IPS DF 4.7 (cell line): ENCODE measurements around the gene BMPR1B.
"Not testable (repeated sequence)": the region's sequence is repeated elsewhere in the genome, so short reads cannot be mapped to it uniquely, and the experiment has no call there.

Source experiments
- DNase-seq: peaks from one replicate; pipeline ENCODE4 v3.0.0-alpha.2; 2013; ENCODE audit warnings: low spot score; ENCODE audit errors: extremely low read depth

The BMPR1B gene

GRCh38 chr4:95129821-95130311 is 372.1 kb downstream of the BMPR1B start:
- no peak for DNase-seq

GRCh38 chr4:95134016-95134415 is 376.3 kb downstream of the BMPR1B start:
- DNase-seq = not testable (repeated sequence)

GRCh38 chr4:95139424-95139823 is 381.7 kb downstream of the BMPR1B start:
- DNase-seq = not testable (repeated sequence)

DNA sequence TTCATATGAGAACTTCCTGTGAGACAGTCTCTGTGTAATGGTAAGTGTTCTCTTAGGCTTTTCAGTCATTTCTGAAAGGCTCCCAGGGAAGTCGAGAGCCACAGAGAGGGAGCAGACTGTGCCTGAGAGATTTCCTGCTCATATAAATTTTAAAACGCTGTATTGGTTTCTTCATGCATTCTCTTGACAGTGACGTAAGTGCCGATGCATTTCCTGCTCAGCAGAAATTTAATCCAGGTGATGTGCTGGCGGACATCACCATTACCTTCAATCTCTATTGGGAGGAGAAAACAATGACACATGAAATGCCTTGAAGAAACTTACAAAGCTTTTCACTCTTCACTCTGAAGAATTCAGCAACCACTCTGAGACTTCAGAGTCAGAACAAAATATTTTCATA is 383.6 kb downstream of the BMPR1B start:
- DNase-seq = no peak

DNA sequence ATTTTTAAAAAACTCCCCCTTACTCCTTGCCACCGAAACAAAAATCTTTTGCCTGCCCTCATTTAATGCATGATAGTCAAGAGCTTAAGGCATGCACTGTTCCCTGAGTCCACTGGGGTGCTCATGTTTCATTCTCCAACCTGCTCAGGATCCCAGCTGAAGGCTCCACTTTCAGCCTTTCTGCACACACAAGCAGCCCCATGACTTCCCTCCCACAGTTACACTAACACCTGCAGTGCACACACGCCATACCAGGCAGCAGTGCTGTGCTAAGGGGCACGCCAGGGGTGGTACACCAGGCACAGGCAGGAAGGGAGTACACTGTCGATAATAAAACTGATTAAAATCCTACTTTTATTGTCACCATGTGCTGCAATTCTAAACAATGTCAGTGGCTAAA is 385.2 kb downstream of the BMPR1B start:
- DNase-seq = no peak

DNA sequence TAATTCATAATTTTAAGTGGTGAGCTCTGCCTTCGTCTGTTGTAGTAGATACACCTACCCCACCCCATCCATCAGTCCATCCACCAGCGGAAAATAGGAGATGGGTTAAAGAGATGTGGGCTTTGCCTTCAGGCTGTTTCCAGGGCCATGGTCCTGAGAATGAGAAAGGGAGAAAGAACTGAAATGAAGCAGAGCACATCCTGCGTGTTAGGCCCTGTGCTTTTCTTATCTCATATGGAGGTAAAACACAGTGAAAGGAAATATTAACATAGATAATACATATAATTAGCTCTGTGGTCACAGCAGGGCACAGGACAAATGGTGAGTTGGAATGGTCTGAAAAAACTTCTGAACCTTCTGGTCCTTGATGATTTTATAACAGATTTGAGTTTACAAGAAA is 393.5 kb downstream of the BMPR1B start:
- DNase-seq = no peak

DNA sequence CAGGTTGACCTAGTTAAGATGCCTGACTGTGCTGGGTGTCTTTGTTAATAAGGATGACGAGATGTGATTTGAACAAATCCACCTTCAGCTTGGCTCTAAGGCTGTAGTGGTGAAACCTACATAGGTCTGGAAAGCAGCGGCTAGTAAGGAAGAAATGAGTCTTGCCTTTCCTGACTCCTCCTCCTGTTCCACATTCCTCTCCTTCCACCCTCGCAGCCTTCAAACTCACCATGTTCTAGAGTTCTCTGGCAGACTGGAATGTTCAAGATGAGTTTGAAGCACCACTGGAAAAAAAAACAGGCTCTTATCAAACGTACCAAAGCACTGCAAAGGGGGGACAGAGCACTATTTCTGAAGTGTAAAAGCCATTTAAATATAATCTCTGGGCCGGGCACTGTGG is 395.4 kb downstream of the BMPR1B start:
- no peak for DNase-seq

DNA sequence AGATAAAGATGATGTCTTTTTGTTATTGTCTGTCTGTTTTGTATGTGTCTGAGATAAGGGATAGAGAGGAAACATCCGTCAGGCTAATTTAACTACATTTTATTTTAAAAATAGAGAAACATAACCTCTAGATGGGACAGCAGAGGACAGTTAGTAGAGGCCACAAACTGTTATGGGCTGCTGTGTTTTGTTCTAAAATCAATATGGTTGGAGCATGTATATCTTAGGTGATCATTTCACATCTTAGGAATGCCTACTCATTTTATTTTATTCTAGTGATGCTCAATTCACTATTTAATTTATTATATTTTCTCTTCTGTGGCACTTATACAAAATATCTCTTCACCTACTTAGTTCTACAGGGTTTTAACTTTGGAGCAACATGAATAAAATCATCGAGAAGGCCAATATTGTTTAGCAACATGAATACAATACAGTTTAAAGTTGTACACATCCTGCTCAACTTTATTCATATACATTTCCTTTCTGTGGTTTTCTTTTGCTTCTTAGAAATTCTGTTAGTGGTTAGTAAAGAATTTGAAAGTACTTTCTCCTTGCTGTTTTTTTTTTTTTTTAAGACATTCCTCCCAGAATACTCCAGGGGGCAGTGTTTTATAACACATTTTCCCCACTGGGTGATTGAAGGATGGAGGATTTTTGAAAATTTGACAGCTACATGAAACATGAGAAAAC is 398.1 kb downstream of the BMPR1B start:
- DNase-seq = no peak

GRCh38 chr4:95156452-95156765 is 398.7 kb downstream of the BMPR1B start:
- no peak for DNase-seq

GRCh38 chr4:95157596-95157995 is 399.8 kb downstream of the BMPR1B start:
- DNase-seq = no peak

DNA sequence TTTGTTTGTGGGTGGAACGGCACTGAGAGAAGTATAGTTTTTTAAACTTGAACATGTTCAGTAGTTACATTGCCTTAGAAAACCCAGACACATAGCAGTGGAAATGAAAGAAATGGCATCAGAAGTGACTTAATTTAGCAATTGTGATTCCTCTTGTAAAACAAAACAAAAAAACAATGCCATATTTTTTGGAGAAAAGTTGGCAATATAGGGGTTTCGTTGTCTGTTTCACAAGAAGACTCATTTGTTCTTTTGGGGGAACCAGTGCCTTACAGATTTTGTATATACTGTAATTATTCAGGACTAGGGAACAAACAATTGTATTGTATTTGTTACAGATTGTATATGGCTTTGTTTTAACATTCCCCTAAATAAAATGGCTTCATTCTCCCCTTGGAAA is 400.3 kb downstream of the BMPR1B start:
- DNase-seq = no peak

GRCh38 chr4:95158626-95159025 is 400.9 kb downstream of the BMPR1B start:
- no peak for DNase-seq

DNA sequence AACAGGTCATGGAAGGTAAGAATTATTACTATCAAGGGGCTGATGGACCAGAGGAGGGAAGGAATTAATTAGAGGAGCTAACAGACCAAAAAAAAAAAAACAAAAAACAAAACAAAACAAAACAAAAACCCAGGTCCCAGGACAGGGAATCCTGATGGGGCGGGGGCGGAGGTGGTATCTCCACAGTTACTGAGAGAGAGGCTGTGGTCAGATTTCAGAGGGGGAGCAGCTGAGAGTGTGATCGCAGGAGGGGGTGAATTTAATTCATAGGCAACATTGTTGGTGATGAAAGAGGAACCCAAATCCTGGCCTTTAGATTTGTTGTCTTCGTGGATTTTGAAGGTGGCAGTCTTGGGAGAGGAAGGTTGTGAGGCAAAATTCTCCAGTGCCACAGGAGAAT is 401.6 kb downstream of the BMPR1B start:
- no peak for DNase-seq

DNA sequence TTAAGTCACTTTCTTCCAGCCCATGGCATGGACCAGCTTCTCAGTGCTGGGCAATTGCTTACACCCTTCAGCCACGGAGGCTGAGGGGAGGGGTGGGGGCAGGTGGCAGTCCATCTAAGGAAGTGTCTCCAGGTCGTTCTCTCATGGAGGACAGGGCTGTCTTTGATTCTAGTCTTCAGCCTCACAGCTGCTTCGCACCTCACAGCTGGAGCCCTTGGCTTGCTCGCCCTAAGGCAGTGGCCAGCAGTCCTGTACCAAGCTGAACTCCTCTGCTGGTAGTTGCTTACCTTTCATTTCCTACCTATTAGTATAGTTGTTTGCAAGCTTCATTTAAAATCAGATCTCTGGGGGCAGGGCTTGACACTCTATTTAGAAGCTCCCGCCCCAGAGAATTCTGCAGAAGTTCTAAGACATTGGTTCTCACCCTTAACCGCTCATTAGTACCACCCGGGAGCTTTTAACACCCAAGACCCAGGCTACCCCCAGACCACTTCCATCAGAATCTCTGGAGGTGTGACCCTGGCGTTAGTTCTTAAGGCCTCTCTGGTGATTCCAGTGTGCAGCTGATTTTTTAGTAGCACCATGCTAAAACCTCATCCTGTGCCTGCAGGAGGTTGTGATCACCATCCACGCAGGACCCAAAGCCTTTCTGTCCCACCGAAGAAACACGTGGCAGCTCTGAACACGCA is 404.2 kb downstream of the BMPR1B start:
- DNase-seq = no peak

- DNase-seq = no peak
These were observed 405.1 kb downstream of the BMPR1B start for GRCh38 chr4:95162867-95163266.

- DNase-seq = no peak
These were observed 408.3 kb downstream of the BMPR1B start for GRCh38 chr4:95165926-95166524.

DNA sequence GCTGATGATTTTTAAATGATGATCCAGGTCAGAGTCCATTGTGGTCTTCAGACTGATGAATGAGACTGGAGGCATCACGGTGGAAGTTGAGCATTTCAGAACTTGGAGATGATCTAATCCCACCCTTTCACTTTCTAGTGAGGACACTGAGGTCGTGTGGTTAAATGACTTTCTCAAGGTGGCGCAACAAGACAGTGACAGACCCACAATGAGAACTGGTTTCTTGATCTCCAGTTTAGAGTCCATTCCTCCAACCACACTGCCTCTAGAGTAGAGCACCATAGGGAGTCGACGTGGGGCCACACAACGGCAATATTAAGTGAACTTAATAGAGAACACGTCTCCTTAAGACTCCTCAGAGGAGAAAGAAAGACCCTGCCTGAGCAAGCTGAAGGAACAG is 410.1 kb downstream of the BMPR1B start:
- DNase-seq = no peak

DNA sequence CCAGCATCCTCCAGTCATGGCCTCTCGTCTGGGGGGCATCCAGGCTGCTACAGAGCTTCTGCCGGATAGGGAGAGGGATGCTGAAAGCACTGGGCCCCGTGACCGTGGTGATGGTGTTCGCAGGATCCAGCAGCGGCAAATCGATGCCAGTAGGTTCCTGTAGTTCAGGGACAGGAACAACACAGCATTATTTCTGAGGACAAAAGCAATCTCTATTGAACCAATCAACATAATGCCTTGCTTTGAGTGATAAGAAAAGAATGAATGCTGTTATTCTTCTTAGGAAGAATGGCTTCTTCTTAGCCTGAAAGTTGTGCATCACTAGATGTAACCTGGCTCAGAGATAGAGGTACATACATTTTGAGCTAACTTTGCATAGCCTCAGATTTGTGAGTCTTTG is 412.4 kb downstream of the BMPR1B start:
- DNase-seq = no peak

GRCh38 chr4:95171377-95171776 is 413.6 kb downstream of the BMPR1B start:
- DNase-seq = not testable (repeated sequence)

GRCh38 chr4:95178938-95179337 is 421.2 kb downstream of the BMPR1B start:
- no peak for DNase-seq

DNA sequence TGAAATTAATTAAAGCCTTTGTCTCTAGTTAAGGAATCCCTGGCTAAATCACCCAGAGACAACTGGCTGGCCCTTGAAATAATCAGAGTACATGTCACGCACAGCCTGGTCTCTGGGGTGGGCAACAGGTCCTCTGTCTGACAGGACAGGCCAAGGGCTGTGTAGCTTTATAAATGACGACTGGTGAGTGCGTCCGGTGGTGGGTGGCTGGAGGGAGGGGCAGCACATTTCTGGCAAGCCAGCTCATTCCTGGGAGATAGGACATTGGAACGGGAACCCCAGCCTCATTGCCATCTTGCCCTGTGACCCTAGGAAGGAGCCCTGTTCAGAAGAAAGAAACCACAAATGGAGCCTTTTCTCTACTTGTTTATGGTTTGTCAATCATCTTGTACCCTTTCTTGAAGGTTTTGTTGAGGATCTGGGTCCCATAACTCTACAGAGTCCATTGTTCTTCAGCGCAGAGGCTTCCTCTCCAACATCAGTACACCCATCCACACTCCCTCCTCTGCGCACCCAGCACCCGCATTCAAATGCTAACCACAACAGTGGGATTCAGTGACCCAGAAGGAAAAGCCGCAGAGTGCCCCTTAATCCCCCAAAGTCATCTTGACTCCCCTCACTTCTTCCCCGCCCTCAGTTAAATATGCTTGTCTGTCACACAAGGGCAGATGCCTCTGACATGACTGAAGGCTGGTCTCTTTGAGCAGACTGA is 422.9 kb downstream of the BMPR1B start:
- no peak for DNase-seq
